Measurements from ENCODE around the gene CXXC5. TPM values are rescaled to one million over a fixed set of nuclear protein-coding genes. Genes with fewer than 3 reads are reported as not detected.
"Not testable (repeated sequence)": the region's sequence is repeated elsewhere in the genome, so short reads cannot be mapped to it uniquely, and the experiment has no call there.

Gene CXXC5
- total RNA-seq, 6 donors from 2014 or later: 25.7 to 39.5 (median 33.0) TPM

GRCh38 chr5:139723986-139724587 lies 75.9 kb downstream of the CXXC5 start:
- WGBS, 2 donors: 93 to 94% methylated on average over 4 of the region's 4 CpGs

GRCh38 chr5:139725073-139725830 lies 77.1 kb downstream of the CXXC5 start:
- DNase-seq (no peak), ATAC-seq (ENCODE audit: low FRiP score in 2 of 2) (peak; percentile 82 to 87)
- no peaks in the 10 kb centered on the region for H3K27me3 ChIP-seq
- H3K36me3 ChIP-seq: no peaks in the 10 kb centered on the region
- H3K27ac ChIP-seq: no peak overlapping the region
- H3K9me3 ChIP-seq: no peaks in the 10 kb centered on the region
- TF ChIP-seq POLR2A (IDR thresholded peaks at IDR 0.05) (no peak), CTCF (IDR thresholded peaks at IDR 0.05) (no peak), POLR2AphosphoS5 (IDR thresholded peaks at IDR 0.05) (peak in 1 of 2 donors; percentile 69), EP300 (IDR thresholded peaks at IDR 0.05) (peak in 1 of 4 donors; percentile 51)
- 79 to 82% methylated on average over 10 to 13 of the region's 13 CpGs for WGBS, 2 donors
- H3K4me3 ChIP-seq: no peak overlapping the region
- H3K4me1 ChIP-seq: no peaks in the 10 kb centered on the region

More at GRCh38 chr5:139723986-139724587, 75.9 kb downstream of the CXXC5 start:
- H3K27me3 ChIP-seq: no peaks in the 10 kb centered on the region
- H3K36me3 ChIP-seq: no peaks in the 10 kb centered on the region
- ATAC-seq (ENCODE audit: low FRiP score in 2 of 2): no peak
- no peak for DNase-seq
- no peaks in the 10 kb centered on the region for H3K4me1 ChIP-seq
- no peak overlapping the region for H3K27ac ChIP-seq
- TF ChIP-seq POLR2A (IDR thresholded peaks at IDR 0.05): no peak
- no peak for TF ChIP-seq POLR2AphosphoS5 (IDR thresholded peaks at IDR 0.05)
- TF ChIP-seq EP300 (IDR thresholded peaks at IDR 0.05): no peak
- no peak for TF ChIP-seq CTCF (IDR thresholded peaks at IDR 0.05)
- H3K4me3 ChIP-seq: no peak overlapping the region
- no peaks in the 10 kb centered on the region for H3K9me3 ChIP-seq

GRCh38 chr5:139726248-139726647 lies 78.1 kb downstream of the CXXC5 start:
- H3K27ac ChIP-seq: no peak overlapping the region
- ATAC-seq (ENCODE audit: low FRiP score in 2 of 2) (no peak), DNase-seq (no peak)
- TF ChIP-seq CTCF (IDR thresholded peaks at IDR 0.05) (no peak), EP300 (IDR thresholded peaks at IDR 0.05) (no peak), POLR2AphosphoS5 (IDR thresholded peaks at IDR 0.05) (no peak), POLR2A (IDR thresholded peaks at IDR 0.05) (no peak)
- WGBS, 2 donors: 91 to 92% methylated on average over 3 of the region's 3 CpGs
- H3K27me3 ChIP-seq: no peaks in the 10 kb centered on the region
- H3K4me3 ChIP-seq: no peak overlapping the region
- no peaks in the 10 kb centered on the region for H3K9me3 ChIP-seq
- H3K4me1 ChIP-seq: no peaks in the 10 kb centered on the region
- H3K36me3 ChIP-seq: no peaks in the 10 kb centered on the region

- not testable (repeated sequence) for ATAC-seq (ENCODE audit: low FRiP score in 2 of 2)
Observed at GRCh38 chr5:139727615-139728014, 79.5 kb downstream of the CXXC5 start.

GRCh38 chr5:139731281-139731680 lies 83.1 kb downstream of the CXXC5 start:
- DNase-seq: no peak
- 68 to 88% methylated on average over 3 of the region's 3 CpGs for WGBS, 2 donors
- no peak for ATAC-seq (ENCODE audit: low FRiP score in 2 of 2)
- no peak overlapping the region for H3K4me3 ChIP-seq
- no peaks in the 10 kb centered on the region for H3K27me3 ChIP-seq
- no peak overlapping the region for H3K27ac ChIP-seq
- TF ChIP-seq POLR2A (IDR thresholded peaks at IDR 0.05): no peak
- no peak for TF ChIP-seq POLR2AphosphoS5 (IDR thresholded peaks at IDR 0.05)
- no peak for TF ChIP-seq EP300 (IDR thresholded peaks at IDR 0.05)
- TF ChIP-seq CTCF (IDR thresholded peaks at IDR 0.05): no peak
- H3K36me3 ChIP-seq: no peaks in the 10 kb centered on the region
- no peaks in the 10 kb centered on the region for H3K9me3 ChIP-seq
- H3K4me1 ChIP-seq: no peaks in the 10 kb centered on the region

More at GRCh38 chr5:139727615-139728014, 79.5 kb downstream of the CXXC5 start:
- not testable (repeated sequence) for H3K9me3 ChIP-seq, DNase-seq, H3K4me1 ChIP-seq, H3K36me3 ChIP-seq, H3K4me3 ChIP-seq, H3K27me3 ChIP-seq, H3K27ac ChIP-seq
- 87 to 89% methylated on average over 9 of the region's 9 CpGs for WGBS, 2 donors
